ENCODE results near the gene TRPV2. TPM values are rescaled to one million over a fixed set of nuclear protein-coding genes. Genes with fewer than 3 reads are reported as not detected.

TRPV2 gene
- total RNA-seq, 1 experiment from 2014 or later: 0.41 TPM

GRCh38 chr17:16433514-16433913 is 18.1 kb downstream of the TRPV2 start:
- H3K9me3 ChIP-seq: no peaks in the 10 kb centered on the region
- Mint-ChIP-seq H3K9me3 (ENCODE audit: unreplicated experiment) (no peaks in the 10 kb centered on the region), H3K27ac (ENCODE audit: unreplicated experiment) (no peak overlapping the region), H3K4me1 (ENCODE audit: low read depth, unreplicated experiment) (peaks cover 19% of the 10 kb centered on the region), H3K27me3 (ENCODE audit: insufficient read depth, unreplicated experiment) (no peaks in the 10 kb centered on the region), H3K36me3 (ENCODE audit: insufficient read depth, unreplicated experiment) (peaks cover 7% of the 10 kb centered on the region), H3K4me3 (ENCODE audit: unreplicated experiment) (no peak overlapping the region)
- no peak overlapping the region for H3K4me3 ChIP-seq (ENCODE audit: low read depth, low read length)
- DNase-seq: no peak
- H3K4me1 ChIP-seq: peaks cover 8% of the 10 kb centered on the region
- BruUV-seq (replicated peaks): no TSS peak
- intact Hi-C loops (cut with micrococcal nuclease; ENCODE audit: unreplicated experiment): no loop called here
- ChIA-PET POLR2A (no interaction called here), CTCF (no interaction called here)
- no peak for TF ChIP-seq CTCF (IDR thresholded peaks at IDR 0.05; ENCODE audit: insufficient read depth in 1 of 2, low read depth in 1 of 2, low read length in 1 of 2, severe bottlenecking in 1 of 2, unreplicated experiment in 1 of 2)
- no peaks in the 10 kb centered on the region for H3K27me3 ChIP-seq (replicated peaks; ENCODE audit: control insufficient read depth, insufficient read depth, low read length)
- H3K36me3 ChIP-seq (ENCODE audit: control insufficient read depth, insufficient read depth, low read length): no peaks in the 10 kb centered on the region

DNA sequence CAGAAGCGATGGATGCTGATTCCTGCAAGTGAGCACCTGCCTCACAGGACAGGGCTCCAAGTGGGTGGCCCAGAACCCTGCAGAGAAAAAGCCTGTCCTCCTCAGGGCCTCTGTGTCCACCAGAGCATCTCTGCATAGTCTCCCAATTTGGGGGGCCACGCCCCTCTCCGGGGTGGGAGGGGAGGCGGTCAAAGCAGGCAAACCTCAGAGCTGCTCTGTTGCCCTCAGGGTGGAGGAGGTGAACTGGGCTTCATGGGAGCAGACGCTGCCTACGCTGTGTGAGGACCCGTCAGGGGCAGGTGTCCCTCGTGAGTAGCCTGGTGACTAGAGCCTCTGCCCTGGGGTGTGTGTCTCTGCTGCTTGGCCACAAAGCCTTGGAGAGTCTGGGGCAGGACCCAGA is 19.3 kb downstream of the TRPV2 start:
- H3K4me3 Mint-ChIP-seq (ENCODE audit: unreplicated experiment): no peak overlapping the region
- no TSS peak for BruUV-seq (replicated peaks)
- Histone ChIP-seq H3K9me3 (no peaks in the 10 kb centered on the region), H3K4me1 (peaks cover 8% of the 10 kb centered on the region), H3K27me3 (replicated peaks; ENCODE audit: control insufficient read depth, insufficient read depth, low read length) (no peaks in the 10 kb centered on the region), H3K4me3 (ENCODE audit: low read depth, low read length) (no peak overlapping the region), H3K36me3 (ENCODE audit: control insufficient read depth, insufficient read depth, low read length) (peaks cover under 1% of the 10 kb centered on the region; the same call in 1 of the 2 replicates)
- no peaks in the 10 kb centered on the region for H3K9me3 Mint-ChIP-seq (ENCODE audit: unreplicated experiment)
- H3K4me1 Mint-ChIP-seq (ENCODE audit: low read depth, unreplicated experiment): peaks cover 19% of the 10 kb centered on the region
- H3K27me3 Mint-ChIP-seq (ENCODE audit: insufficient read depth, unreplicated experiment): no peaks in the 10 kb centered on the region
- TF ChIP-seq CTCF (IDR thresholded peaks at IDR 0.05; ENCODE audit: insufficient read depth in 1 of 2, low read depth in 1 of 2, low read length in 1 of 2, severe bottlenecking in 1 of 2, unreplicated experiment in 1 of 2): no peak
- intact Hi-C loops (cut with micrococcal nuclease; ENCODE audit: unreplicated experiment): no loop called here
- H3K36me3 Mint-ChIP-seq (ENCODE audit: insufficient read depth, unreplicated experiment): peaks cover 18% of the 10 kb centered on the region
- no peak for DNase-seq
- ChIA-PET CTCF (interaction anchor here (0.5 kb wide), 1 partner anchor 12 kb away, joined by 4 read pairs; no protein-coding TSS in a partner anchor), POLR2A (no interaction called here)
- no peak overlapping the region for H3K27ac Mint-ChIP-seq (ENCODE audit: unreplicated experiment)

DNA sequence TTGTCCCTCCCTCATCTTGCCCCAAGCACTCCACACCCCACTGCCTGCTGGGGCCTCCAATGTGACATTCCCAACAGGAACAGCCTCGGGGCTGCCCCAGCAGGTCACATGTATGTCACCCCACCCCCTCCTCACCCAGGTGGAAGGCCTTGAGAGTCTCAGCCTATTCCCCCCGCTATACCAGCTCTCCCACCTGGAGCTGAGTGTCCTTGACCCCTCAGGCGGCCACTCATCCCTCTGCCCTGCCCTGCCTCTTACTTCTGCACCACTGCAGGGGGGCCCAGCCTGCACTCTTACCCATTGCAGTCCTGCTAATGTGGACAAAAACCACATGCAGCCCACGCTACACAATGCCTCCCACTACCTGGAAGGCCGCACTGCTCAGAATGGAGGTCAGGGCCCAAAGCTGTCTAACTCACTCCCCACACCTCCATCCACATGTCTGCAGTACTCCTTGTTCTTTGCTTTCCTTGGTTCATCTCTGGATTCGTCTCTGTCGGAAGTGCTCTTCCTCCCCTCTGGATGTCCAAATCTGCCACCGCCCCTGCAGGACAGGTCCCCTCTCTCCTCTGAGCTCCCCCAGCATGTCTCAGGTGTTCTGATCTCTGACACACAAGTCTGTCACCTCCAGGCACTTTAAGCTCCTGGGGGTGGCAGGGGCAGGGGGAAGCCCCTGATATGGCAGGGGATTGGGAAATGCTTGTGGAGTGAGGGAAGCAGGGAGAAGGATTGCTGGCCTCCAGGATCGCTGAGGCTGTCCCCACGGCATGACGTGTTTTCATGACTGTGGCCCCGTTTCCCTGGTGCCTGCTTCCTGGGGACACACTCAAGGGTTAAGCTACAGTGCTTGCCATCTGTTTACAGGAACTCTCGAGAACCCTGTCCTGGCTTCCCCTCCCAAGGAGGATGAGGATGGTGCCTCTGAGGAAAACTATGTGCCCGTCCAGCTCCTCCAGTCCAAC is 20.8 kb downstream of the TRPV2 start:
- no peaks in the 10 kb centered on the region for H3K9me3 ChIP-seq
- H3K9me3 Mint-ChIP-seq (ENCODE audit: unreplicated experiment): no peaks in the 10 kb centered on the region
- BruUV-seq (replicated peaks): no TSS peak
- no peaks in the 10 kb centered on the region for H3K27me3 ChIP-seq (replicated peaks; ENCODE audit: control insufficient read depth, insufficient read depth, low read length)
- no peak for DNase-seq
- H3K4me1 ChIP-seq: peaks cover 17% of the 10 kb centered on the region
- H3K4me3 Mint-ChIP-seq (ENCODE audit: unreplicated experiment): no peak overlapping the region
- no peak overlapping the region for H3K4me3 ChIP-seq (ENCODE audit: low read depth, low read length)
- H3K27me3 Mint-ChIP-seq (ENCODE audit: insufficient read depth, unreplicated experiment): no peaks in the 10 kb centered on the region
- peaks cover 33% of the 10 kb centered on the region for H3K36me3 Mint-ChIP-seq (ENCODE audit: insufficient read depth, unreplicated experiment)
- POLR2A ChIA-PET: no interaction called here
- H3K27ac Mint-ChIP-seq (ENCODE audit: unreplicated experiment): peak overlapping the region; percentile 18
- H3K4me1 Mint-ChIP-seq (ENCODE audit: low read depth, unreplicated experiment): peaks cover 19% of the 10 kb centered on the region
- CTCF ChIA-PET: interaction anchor here (1.2 kb wide), 1 partner anchor 8 kb away, joined by 5 read pairs; no protein-coding TSS in a partner anchor
- TF ChIP-seq CTCF (IDR thresholded peaks at IDR 0.05; ENCODE audit: insufficient read depth in 1 of 2, low read depth in 1 of 2, low read length in 1 of 2, severe bottlenecking in 1 of 2, unreplicated experiment in 1 of 2): no peak
- intact Hi-C loops (cut with micrococcal nuclease; ENCODE audit: unreplicated experiment): no loop called here
- H3K36me3 ChIP-seq (ENCODE audit: control insufficient read depth, insufficient read depth, low read length): peaks cover 7% of the 10 kb centered on the region
